DND-41 (cell line): ENCODE measurements around the gene CHST14.

Experiments used
- EZH2 ChIP-seq: IDR thresholded peaks from 3 replicates; pipeline ENCODE4 v1.6.1; 2012; ENCODE audit warnings: borderline replicate concordance, low read depth, mild to moderate bottlenecking, moderate library complexity, low read length, inconsistent platforms; ENCODE audit not compliant: severe bottlenecking
- TF ChIP-seq, protein P1 (sequence below): IDR thresholded peaks from 2 replicates; pipeline ENCODE4 v1.5.1; 2012; ENCODE audit warnings: borderline replicate concordance, low read length, moderate library complexity, mild to moderate bottlenecking; ENCODE audit not compliant: poor library complexity, severe bottlenecking; ENCODE audit errors: extremely low read depth

DNA sequence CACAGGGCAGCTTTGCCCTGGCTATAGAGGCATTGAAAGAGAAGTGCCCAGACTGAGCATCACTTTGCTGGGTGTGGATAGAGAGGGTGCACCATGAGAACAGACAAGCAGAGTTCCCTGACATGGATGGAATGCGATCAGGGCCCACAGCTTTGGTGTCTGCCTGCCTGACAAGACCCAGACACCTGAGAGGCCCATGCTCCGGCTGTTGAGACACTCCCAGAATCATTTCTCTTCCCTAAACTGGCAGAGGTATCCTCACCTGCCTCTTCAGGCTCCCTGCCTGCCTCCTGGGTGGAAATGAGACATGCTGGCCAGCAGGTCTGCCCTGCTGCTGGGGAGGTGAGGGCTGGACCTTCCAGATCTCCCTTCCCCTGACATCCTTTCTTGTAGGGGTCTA is 10.4 kb upstream of the CHST14 start:
- TF ChIP-seq EZH2, result no peak
- TF ChIP-seq, protein P1, sequence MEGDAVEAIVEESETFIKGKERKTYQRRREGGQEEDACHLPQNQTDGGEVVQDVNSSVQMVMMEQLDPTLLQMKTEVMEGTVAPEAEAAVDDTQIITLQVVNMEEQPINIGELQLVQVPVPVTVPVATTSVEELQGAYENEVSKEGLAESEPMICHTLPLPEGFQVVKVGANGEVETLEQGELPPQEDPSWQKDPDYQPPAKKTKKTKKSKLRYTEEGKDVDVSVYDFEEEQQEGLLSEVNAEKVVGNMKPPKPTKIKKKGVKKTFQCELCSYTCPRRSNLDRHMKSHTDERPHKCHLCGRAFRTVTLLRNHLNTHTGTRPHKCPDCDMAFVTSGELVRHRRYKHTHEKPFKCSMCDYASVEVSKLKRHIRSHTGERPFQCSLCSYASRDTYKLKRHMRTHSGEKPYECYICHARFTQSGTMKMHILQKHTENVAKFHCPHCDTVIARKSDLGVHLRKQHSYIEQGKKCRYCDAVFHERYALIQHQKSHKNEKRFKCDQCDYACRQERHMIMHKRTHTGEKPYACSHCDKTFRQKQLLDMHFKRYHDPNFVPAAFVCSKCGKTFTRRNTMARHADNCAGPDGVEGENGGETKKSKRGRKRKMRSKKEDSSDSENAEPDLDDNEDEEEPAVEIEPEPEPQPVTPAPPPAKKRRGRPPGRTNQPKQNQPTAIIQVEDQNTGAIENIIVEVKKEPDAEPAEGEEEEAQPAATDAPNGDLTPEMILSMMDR, result no peak
